ENCODE results near the gene SLC1A6. TPM values are rescaled to one million over a fixed set of nuclear protein-coding genes. Genes with fewer than 3 reads are reported as not detected.
"Not testable (repeated sequence)": the region's sequence is repeated elsewhere in the genome, so short reads cannot be mapped to it uniquely, and the experiment has no call there.

SLC1A6 gene
- total RNA-seq, 1 donor from 2014 or later: not detected

DNA sequence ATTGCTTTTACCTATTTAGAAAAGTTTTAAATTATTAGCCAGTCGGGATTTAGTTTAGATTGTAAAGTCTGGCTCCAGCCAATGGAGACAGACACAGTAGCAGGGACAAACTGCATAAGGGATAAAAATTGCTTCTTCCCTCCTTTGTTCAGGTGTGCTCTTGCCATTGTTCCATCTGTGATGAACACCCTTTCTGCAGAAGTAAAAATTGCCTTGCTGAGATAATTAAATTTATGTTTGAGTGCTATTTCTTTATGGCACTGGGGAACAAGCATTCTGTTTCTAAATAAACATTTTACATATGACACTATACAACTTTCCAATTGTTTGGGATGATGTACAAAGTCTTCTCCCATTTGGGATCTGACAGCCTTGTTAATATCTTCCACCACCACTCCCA, 20.4 kb downstream of the SLC1A6 start:
- ATAC-seq: no peak
- DNase-seq (ENCODE audit: low spot score): no peak

DNA sequence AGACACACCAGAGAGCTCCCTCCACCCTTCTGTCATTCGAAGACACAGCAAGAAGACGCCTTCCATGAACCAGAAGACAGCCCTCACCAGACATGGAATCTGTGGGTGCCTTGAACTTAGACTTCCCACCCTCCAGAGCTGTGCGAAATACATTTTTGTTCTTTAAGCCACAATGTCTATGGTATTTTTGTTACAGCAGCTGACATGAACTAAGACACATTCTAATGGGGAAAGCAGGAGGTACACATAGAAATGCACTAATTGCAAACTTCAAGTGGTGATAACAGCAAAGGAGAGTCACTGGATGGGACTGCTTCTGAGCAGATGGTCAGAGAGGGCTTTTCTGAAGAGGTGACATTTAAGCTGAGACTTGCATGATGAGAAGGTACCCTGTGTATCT, 22.2 kb downstream of the SLC1A6 start:
- DNase-seq (ENCODE audit: low spot score): no peak
- ATAC-seq: no peak

DNA sequence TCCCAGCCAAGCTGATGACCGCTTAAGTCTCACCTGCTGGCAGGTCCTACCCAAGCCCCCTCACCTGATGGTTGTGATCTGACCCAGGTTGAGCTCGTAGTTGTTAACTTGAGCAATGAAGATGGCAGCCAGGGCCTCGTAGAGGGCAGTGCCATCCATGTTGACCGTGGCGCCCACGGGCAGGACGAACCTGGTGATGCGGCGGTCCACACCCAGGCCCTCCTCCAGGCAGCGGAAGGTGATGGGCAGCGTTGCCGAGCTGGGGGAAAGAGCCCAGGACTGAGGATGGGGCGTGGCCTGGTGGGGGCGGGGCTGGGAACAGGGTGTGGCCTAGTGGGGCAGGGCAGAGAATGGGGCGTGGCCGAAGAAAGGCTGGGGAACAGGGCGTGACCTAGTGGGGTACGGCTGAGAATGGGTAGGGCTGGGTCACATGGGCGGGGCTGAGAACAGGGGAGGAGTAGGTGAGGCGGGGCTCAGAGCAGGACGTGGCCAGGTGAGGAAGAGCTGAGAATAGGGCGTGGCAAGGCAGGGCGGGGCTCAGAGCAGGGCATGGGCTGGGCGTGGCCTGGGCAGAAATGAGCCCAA, 25.5 kb downstream of the SLC1A6 start:
- DNase-seq (ENCODE audit: low spot score): no peak
- ATAC-seq: no peak

DNA sequence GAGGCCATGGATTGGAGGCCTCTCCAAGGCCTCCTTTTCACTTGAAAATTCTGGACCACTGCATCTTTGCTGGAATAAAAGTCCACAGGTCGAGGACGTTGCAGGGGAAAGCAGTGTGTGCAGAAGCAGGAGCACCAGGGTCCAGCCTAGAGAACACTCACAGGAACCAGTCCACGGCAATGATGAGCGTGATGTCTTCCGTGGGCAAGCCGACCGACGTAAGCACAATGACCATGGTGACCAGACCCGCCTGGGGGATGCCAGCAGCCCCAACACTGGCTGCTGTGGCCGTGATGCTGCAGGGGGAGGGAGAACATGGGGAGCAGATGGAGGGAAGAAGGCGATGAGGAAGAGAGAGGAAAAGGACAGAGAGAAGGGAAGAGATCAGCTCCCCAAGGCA, 26.9 kb downstream of the SLC1A6 start:
- DNase-seq (ENCODE audit: low spot score) (no peak), ATAC-seq (no peak)

DNA sequence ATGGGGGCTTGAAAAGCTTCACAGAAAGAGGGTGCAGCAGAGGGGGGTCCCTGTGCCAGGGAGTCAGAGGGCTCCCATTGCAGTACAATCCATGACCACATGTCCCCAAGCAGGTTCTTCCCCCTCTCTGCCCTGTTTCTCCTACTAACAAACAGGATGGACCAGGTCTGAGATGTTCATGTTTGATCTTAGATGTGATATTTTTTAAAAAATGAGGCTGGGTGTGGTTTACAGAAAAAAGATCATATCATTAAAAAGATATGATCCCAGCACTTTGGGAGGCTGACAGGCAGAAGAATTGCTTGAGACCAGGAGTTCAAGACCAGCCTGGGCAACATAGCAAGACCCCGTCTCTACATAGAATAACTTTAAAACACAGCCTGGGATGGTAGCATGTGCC, 29.2 kb downstream of the SLC1A6 start:
- DNase-seq (ENCODE audit: low spot score) (no peak), ATAC-seq (no peak)

DNA sequence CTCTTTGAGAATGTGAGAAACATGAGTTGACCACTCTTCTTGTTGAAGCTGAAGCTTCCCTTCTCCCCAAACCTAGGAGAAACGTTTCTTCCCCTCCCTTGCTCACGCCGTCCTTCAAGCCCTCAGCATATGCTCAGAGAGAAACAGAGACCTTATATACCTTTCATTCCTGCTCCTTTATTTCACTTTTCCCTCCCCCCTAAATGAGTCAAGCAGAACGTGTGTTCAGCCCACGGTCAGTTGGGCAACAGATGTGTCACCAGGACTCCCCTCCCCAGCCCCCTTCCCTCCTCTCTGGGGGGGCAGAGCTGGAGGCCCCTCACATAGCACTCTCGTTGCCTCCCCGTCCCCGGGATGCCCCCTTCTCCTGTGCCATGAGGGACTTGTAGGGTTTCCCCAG, 29.8 kb downstream of the SLC1A6 start:
- ATAC-seq (no peak), DNase-seq (ENCODE audit: low spot score) (no peak)

DNA sequence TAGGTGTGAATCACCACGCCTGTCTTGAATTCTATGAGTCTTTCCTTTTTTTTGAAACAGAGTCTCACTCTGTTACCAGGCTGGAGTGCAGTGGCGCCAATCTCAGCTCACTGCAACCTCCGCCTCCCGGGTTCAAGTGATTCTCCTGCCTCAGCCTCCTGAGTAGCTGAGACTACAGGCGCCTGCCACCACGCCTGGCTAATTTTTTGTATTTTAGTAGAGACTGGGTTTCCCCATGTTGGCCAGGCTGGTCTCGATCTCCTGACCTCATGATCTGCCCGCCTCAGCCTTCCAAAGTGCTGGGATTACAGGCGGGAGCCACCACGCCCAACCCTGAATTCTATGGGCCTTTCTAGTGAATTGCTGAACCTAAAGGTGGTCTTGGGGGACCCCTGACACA, 30.3 kb downstream of the SLC1A6 start:
- not testable (repeated sequence) for ATAC-seq; DNase-seq (ENCODE audit: low spot score)

DNA sequence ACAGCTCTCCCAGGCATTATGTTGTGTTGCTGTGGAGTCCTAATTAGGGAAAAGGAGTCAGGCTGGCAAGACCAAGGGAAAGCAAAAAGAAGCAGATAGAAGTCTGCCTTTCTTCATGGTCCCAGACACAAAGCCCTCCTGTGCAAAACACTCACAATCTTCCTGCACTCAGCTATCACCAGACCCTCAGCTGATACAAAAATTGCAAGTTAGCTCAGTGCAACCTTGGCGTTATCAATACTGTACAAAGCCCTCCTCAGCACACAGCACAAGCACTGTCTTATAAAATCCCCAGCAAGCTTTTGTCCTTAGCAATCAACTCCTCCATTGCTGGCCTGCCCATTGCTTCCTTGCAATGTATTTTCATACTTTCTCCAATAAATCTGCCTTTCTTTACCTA, 35.2 kb downstream of the SLC1A6 start:
- ATAC-seq (no peak), DNase-seq (ENCODE audit: low spot score) (no peak)

DNA sequence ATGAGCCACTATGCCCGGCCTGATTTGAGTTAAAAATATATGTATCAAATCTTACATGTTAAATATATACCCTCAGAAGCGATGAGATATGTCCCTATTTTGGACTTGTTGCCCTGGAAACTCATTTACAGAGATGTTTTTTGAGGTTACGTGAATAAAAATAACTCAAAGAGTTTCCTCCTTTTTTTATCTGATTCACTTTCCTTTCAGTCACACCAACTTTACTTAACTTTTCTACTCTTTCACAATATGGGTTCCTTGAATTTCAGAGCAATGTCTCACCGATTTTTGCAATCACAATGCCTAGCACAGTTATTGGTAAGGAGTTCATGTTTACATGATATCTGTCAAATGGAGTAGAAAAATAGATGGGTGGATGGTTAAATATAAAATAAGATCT, 36.1 kb downstream of the SLC1A6 start:
- no peak for DNase-seq (ENCODE audit: low spot score)
- ATAC-seq: no peak

DNA sequence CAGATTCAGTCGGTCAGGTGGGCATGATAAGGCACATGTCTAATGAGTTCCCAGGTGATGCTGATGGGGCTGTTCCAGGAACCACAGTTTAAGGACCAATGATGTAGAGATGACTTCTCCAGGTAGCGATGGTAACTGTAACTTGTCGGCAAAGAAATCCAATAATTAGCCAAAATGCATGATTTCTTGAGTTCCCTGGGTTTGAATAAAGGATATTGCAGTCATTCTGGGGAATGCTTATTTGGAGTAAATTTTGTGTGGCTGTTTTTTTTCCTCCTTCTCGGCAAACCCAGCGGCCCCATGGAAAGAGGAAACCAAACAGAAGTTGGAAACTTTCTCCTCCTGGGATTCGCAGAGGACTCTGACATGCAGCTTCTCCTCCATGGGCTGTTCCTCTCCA, 38.5 kb downstream of the SLC1A6 start, which contains the start of gene OR7C2:
Gene OR7C2, plus strand, starts transcription at position 301 of the 400 bp plus-strand sequence. Its CDS starts 0 bp downstream, at position 301.
- no peak for DNase-seq (ENCODE audit: low spot score)
- ATAC-seq: no peak

DNA sequence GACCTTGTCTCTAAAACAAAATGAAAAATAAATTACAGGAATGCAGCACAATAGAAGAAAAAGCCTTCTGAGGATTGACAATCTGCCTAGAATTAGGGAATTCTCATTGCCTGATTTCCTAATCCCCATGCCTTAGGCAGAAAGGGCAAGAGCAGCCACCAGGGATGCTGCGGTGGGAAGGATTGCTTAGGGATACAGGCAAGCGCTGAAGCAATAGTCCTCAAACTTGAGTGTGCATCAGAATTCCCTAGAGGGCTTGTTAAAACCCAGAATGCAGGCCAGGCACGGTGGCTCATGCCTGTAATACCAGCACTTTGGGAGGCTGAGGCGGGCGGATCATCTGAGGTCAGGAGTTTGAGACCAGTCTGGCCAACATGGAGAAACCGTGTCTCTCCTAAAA, 39.4 kb downstream of the SLC1A6 start:
- DNase-seq (ENCODE audit: low spot score) (no peak), ATAC-seq (no peak)

DNA sequence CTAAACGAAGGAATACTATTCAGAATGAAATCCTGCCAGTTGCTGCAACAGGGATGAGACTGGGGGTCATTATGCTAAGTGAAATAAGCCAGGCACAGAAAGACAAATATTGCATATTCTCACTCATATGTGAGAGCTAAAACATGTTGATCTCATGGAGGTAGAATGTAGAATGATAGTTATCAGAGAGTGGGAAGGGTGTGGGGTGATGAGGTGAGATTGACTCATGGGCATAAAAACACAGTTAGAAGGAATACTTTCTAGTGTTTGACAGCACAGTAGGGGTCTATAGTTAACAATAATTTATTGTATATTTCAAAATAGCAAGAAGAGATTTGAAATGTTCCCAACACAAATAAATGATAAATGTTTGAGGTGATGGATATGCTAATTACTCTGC, 46.2 kb downstream of the SLC1A6 start:
- no peak for DNase-seq (ENCODE audit: low spot score)
- no peak for ATAC-seq

DNA sequence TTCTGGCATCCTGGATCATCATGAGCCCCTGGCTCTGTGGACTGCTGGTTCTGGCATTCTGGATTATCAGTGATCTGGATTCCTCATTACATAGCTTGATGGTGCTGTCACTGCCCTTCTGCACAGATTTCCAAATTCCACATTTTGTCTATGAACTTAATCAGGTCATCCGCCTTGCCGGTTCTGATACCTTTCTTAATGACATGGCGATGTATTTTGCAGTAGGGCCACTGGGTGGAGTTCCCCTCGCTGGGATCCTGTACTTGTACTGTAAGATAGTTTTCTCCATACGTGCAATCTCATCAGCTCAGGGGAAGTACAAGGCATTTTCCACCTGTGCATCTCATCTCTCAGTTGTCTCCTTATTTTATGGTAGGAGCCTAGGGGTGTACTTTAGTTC, 62.8 kb downstream of the SLC1A6 start:
- DNase-seq (ENCODE audit: low spot score) (no peak), ATAC-seq (no peak)

DNA sequence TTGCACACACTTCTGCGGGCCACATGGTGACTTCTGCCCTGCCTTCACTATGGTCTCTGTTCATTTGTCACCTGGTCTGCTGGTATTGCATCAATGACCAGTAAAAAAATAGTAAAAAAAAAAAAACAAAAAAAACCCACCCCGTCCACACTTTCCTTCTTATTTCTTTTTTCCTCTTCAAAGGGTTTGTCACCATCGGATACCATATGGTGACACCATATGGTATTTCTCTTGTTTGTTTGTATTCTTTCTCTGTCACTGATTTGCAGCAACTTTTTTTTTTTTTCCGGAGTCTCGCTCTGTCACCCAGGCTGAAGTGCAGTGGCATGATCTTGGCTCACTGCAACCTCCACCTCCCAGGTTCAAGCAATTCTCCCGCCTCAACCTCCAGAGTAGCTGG, 64.5 kb downstream of the SLC1A6 start:
- DNase-seq (ENCODE audit: low spot score) (no peak), ATAC-seq (no peak)

DNA sequence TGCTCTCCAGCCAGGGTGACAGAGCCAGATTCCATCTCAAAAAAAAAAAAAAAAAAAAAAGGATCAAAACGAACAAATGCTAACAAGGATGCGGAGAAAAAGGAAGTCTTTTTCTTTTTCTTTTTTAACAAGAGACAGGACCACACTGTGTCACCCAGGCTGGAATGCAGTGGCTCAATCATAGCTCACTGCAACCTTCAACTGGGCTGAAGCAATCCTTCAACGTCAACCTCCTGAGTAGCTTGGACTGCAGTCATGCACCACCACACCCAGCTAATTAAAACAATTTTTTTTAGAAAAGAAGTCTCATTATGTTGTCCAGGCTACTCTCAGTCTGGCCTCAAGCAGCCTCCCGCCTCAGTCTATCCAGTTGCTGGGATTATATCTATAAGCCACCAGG, 73.0 kb downstream of the SLC1A6 start:
- no peak for ATAC-seq
- DNase-seq (ENCODE audit: low spot score): no peak

DNA sequence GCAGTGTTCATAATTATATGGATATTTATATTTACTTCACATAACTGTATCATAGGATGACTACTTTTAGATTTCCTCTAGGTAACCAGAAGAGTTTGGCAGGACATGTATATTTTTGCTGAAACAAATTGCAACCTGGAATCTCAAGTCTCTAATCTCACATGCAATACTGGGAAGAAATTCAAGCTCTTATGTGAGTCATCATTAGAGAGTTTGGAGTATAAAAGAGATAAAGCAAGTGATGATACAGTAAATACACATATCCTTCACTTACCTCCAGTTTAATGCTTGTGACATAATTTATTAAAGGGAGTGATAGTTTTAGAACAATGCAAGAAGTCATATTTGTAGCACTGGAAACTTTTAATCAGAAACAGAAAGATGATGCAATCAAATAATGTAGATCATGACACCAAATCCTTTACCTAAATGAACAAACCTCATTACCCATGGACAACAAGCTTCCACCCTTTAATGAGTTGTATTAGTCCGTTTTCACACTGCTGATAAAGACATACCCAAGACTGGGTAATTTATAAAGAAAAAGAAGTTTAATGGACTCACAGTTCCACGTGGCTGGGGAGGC, 77.9 kb downstream of the SLC1A6 start:
- DNase-seq (ENCODE audit: low spot score): no peak
- no peak for ATAC-seq

Other genes with a start within 250 kb of the SLC1A6 start
- gene ADGRE2, start 201.3 kb downstream of the SLC1A6 start, total RNA-seq: 1.6 TPM
- gene OR7A5, start 144.7 kb downstream of the SLC1A6 start, total RNA-seq: not detected
- not detected for gene OR7C1, start 144.7 kb downstream of the SLC1A6 start, total RNA-seq
- gene OR7A10, start 130.9 kb downstream of the SLC1A6 start, total RNA-seq: not detected
- not detected for gene OR7A17, start 93.7 kb downstream of the SLC1A6 start, total RNA-seq
- gene OR7C2, start 38.4 kb downstream of the SLC1A6 start, total RNA-seq: not detected
- not detected for gene CASP14, start 69.6 kb upstream of the SLC1A6 start, total RNA-seq
- gene OR1I1, start 102.3 kb upstream of the SLC1A6 start, total RNA-seq: not detected
- gene SYDE1, start 127.5 kb upstream of the SLC1A6 start, total RNA-seq: 3.4 TPM
- gene NOTCH3, start 221.1 kb upstream of the SLC1A6 start, total RNA-seq: 4.6 TPM